ENCODE results near the gene CABP7.

Gene CABP7

DNA sequence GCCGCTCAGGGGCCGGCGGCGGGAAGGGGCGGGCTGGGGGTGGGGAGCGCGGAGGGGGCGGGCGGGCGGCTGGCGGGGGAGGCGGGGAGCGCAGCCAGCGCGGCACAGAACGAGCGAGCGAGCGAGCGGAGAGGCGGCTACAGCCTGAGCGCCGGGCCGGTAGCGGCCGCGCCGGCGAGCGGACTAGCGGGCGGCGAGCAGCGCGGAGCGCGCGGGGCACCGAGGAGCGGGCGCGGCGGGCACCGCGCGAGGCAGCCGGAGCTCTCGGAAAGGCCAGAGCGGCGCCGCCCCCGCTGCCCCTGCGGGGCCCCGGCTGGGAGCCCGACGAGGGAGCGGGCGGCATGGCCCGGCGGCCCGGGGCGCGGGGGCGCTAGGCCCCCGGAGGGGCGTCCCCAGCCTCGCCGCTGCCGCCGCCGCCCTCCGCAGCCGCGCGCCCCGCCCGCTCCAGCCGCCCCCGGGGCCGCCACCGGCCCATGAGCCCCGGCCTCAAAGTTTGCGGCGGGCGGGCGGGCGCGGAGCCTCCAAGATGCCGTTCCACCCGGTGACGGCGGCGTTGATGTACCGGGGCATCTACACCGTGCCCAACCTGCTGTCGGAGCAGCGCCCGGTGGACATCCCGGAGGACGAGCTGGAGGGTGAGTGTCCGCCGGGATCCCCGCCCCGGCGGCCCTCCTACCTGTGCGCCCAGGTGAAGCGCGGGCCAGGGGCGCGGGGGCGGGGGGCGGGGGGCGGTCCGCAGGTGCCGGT is at the start of gene CABP7:
Gene CABP7 (plus strand): TSS at position 105 of the 747 bp plus-strand sequence. CDS start 422 bp downstream, at position 527.
- DNase-seq (ENCODE audit: low read depth, low spot score) = no peak

DNA sequence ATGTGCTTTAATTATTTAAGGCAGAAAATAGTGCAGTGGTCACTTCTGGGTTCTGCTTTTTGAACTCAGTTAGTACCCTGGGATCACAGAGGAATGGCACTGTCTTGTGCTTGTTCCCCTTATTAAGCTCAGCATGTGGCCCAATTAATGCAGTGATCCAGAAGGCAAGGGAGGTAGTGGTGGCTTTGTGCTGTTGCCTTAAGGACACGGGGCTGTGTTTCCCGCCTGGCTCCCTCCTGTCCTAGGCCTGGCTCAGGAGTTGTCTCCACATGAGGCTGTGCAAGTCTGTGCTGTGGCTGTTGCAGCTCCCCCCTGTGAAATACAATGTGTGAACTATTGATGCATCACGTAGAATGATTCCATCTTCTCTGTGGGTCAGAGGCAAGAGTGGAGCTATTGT is 49.2 kb upstream of the CABP7 start:
- DNase-seq (ENCODE audit: low read depth, low spot score) = no peak

- no peak for DNase-seq (ENCODE audit: low read depth, low spot score)
Observed at GRCh38 chr22:29673361-29674066, 46.3 kb upstream of the CABP7 start.

GRCh38 chr22:29674121-29674520 is 45.7 kb upstream of the CABP7 start:
- DNase-seq (ENCODE audit: low read depth, low spot score) = no peak

GRCh38 chr22:29679316-29679715 is 40.5 kb upstream of the CABP7 start:
- DNase-seq (ENCODE audit: low read depth, low spot score) = no peak

DNA sequence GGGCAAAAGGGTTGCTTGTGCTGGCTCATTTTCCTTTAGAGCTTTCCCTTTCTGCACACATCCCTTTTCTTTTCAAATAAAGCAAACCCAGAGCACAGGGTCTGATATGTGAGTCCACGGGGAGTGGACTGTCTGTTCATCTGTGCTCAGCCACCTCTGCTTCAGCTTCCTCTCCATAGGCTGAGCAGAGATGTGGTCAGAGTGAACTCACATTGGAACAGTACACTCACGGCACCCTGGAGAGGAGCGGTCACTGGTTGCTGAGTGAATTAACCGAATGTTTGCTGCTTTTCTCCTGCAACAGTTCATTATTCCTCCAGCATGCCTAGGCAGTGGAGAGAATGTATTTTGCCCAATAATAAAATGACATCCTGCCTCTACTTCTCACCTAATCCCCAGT is 36.3 kb upstream of the CABP7 start:
- no peak for DNase-seq (ENCODE audit: low read depth, low spot score)

- DNase-seq (ENCODE audit: low read depth, low spot score) = no peak
Observed at GRCh38 chr22:29684244-29684643, 35.6 kb upstream of the CABP7 start.

- no peak for DNase-seq (ENCODE audit: low read depth, low spot score)
Observed at GRCh38 chr22:29689206-29689879, 30.5 kb upstream of the CABP7 start.

DNA sequence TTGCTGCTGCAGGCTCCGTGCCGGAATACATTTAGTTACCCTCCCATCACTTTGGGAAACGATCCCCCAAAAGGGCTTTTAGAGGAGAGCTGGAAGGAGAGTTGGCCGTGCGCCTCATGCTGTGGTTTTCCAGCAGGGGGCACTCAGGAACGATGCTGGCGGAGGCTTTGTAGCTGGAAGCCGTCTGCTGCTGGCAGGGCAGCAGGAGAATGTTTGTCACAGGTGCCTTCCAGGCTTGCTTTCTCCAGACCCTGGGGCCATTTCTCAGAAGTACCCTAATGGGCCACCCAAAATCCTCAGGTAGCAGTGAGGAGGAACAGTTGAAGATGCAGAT is 30.0 kb upstream of the CABP7 start:
- DNase-seq (ENCODE audit: low read depth, low spot score) = no peak

GRCh38 chr22:29690476-29690875 is 29.3 kb upstream of the CABP7 start:
- DNase-seq (ENCODE audit: low read depth, low spot score) = no peak

GRCh38 chr22:29691636-29692326 is 28.0 kb upstream of the CABP7 start:
- DNase-seq (ENCODE audit: low read depth, low spot score) = no peak

DNA sequence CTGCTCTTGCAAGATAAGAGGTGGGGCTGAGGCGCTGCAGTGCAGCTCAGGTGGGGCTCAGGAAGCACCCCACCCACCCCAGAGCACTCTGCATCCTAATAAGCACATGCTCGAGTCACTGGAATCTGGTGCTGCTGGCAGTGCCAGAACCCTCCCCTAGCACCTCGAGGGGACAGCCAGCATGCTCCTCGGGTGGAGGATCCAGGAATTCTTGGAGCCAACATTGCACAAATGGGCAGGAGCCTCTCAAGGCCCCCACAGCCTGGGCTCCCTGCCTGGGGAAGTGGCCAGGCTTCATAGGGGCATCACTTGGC is 27.5 kb upstream of the CABP7 start:
- no peak for DNase-seq (ENCODE audit: low read depth, low spot score)

DNA sequence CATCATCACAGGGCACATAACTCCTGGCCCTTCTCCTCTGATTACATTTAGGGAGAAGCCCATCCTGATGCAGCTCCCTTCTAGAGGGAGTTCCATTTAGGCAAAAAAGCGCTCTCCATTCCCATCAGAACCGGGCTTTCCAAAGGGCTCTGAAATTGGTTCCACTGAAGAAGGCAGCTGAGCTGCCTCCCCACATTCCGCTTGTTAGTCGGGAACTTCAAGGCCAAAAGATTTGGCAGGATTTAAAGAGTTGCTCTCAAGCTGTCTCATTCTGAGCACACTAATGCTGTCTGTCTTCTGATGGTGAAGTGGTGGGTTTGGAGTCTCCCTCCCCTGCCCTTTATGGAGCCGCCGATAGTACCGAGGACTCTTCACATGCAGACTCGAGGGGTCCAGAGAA is 26.6 kb upstream of the CABP7 start:
- no peak for DNase-seq (ENCODE audit: low read depth, low spot score)

- no peak for DNase-seq (ENCODE audit: low read depth, low spot score)
Observed at GRCh38 chr22:29693671-29694070, 26.1 kb upstream of the CABP7 start.

GRCh38 chr22:29695129-29695926 is 24.5 kb upstream of the CABP7 start:
- no peak for DNase-seq (ENCODE audit: low read depth, low spot score)

DNA sequence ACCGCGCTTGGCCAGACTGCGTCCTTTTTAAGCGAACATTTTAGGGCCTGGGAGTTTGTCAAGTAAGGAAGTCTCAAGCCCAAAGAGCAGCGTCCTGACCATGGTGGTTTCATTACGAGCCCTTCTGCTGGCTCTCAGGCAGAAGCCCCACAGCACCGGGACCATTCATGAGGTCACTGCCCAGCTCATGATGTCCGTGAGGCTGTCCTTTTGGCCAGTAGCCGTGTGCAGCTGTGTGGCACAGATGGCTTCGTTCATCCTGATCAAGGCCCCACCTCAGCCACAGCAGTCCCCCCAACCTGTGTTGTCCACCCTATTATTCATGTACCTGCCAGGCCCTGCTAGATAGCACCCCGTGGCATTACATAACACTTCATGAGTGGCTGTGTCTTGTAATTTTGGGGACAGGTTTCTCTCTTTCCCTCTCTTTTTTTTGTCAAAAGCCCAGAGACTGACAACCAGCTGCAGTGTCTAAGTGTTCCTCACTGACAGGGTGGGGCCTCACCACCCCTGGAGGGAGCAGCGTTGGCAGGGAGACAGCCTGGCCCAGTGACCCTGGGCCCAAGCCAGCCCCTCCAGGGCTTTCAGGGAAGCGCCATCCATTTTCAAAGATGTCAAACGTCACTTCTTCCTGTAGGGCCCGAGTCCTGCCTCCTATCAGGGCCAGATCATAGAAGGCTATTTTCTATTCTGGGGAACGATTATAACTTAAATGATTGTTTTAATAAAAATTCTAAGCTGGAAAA is 21.8 kb upstream of the CABP7 start:
- DNase-seq (ENCODE audit: low read depth, low spot score) = no peak

DNA sequence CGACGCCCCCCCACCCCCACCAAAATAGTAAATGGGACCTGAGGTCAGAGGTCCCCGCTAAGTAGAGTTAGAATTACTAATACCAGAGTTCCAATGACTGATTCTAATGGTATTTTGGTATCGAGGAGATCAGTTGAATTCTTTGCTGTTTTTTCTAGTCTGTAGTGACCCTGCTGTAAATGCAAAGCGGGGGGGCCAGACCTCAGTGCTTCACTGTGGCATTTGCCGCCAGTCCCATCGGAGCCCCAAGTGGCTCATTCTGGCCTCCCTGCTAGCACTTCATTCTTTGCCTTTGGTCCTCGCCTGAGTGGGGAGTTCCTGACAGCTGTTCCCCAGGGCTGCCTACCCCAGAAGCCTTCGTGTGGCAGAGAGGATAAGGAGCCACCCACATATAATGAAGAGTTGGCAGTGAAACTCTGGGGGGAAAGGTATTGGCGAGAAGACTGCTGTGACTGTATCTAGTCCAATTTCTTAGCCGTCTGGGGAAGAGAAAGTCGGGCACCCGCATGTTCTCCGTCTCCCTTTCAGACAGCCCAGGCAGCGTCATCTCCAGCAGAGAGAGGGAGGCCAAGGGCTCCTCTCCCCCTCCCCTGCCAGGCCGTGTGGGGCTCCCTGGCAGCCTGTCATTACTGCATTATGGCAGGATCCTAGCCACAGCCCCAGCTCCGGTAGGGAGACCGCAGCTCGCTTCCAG is 19.4 kb upstream of the CABP7 start:
- no peak for DNase-seq (ENCODE audit: low read depth, low spot score)

DNA sequence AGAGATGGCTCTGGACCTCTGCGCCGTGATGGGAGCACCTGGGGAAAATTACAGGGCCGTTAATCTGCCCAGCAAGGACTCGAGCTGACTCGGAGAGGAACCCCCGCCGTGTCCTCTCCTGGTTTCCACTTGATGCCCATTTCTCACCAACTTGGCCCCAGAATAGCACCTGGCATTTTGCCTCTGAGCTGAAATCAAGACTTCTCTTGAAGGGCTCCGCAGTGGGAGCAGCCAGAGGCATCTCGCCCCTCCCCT is 19.0 kb upstream of the CABP7 start:
- DNase-seq (ENCODE audit: low read depth, low spot score) = no peak

DNA sequence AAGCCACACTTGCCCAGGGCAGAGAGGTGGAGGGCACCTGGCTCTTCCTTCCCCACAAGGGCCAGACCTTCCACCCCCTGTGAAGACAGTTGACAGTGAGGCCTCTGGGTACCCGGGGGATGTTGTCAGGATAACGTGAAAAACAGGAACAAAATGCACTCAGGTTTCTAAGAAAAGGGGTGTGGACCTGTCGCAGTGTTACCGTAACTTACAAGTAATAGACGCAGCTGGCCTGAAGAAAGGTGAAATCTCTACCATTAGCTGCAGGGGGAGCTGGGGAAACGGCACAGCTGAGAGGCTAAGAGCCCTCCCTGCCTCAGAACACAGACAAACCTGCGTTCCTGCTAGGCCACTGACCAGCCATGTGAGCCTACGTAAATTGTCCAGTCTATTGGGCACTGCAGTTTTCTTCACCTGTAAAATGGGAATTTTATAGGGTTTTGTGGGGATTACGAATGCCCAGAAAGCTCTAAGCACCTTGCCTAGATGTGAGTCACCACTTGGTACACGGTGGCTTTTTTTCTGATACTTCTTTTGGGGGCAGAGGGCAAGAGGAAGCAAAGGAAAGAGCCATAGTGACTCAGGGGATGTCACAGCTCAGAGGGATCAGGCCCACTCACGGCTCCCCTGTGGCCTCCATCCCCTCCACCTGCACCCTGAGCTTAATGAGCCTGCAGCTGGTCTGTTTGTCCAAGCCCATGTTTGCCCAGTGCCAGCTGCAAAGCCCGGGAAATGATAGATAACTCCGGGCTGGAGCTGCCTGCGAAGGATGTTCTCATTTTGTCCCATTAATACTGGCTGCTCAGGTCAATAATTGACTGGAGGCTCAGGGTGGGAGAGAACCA is 18.4 kb upstream of the CABP7 start:
- DNase-seq (ENCODE audit: low read depth, low spot score) = no peak

All from activated CD4-positive, CD25-positive, alpha-beta regulatory T cell treated with anti-CD3 and anti-CD28 coated beads, Interleukin-2, amount 50 U/mL, for 16 hours (primary cell).